Testis (tissue), 2 donors: ENCODE results near the gene PHYHIPL.

Experiments
- CTCF ChIP-seq, 3 experiments: fragments of 450-650 bp in 2 of 3; fragments of 200-600 bp in 1 of 3; sonication (generic) in 1 of 3; IDR thresholded peaks; one replicate each; pipeline ENCODE4 v1.5.1; 2016 to 2019; ENCODE audit warnings: antibody characterized with exemption in 3 of 3, mild to moderate bottlenecking in 2 of 3, moderate library complexity in 1 of 3
- POLR2A ChIP-seq: fragments of 450-650 bp; IDR thresholded peaks from one replicate; pipeline ENCODE4 v1.6.1; 2017; ENCODE audit warnings: antibody characterized with exemption, mild to moderate bottlenecking, moderate library complexity

GRCh38 chr10:59283456-59284091 is 107.1 kb downstream of the PHYHIPL start:
- no peak for TF ChIP-seq CTCF (IDR thresholded peaks at IDR 0.05)
- TF ChIP-seq POLR2A: no peak
